ENCODE results near the gene PARG.
"Not testable (repeated sequence)": the region's sequence is repeated elsewhere in the genome, so short reads cannot be mapped to it uniquely, and the experiment has no call there.

Gene PARG

GRCh38 chr10:49849520-49849919 is 92.3 kb downstream of the PARG start:
- DNase-seq (ENCODE audit: low read depth, low spot score); H3K4me3 ChIP-seq (ENCODE audit: low read depth, low read length); in situ Hi-C loops (cut with HindIII; ENCODE audit: low sequenced_read_pairs): not testable (repeated sequence)

- in situ Hi-C loops (cut with HindIII; ENCODE audit: low sequenced_read_pairs) = no loop called here
- H3K4me3 ChIP-seq (ENCODE audit: low read depth, low read length) = no peak overlapping the region
- no peak for TF ChIP-seq CTCF (IDR thresholded peaks at IDR 0.05; ENCODE audit: low read depth, low read length)
- DNase-seq (ENCODE audit: low read depth, low spot score) = peak; percentile 59
These were observed 96.8 kb downstream of the PARG start for GRCh38 chr10:49844775-49845595.

- H3K4me3 ChIP-seq (ENCODE audit: low read depth, low read length); in situ Hi-C loops (cut with HindIII; ENCODE audit: low sequenced_read_pairs): not testable (repeated sequence)
These were observed 99.5 kb downstream of the PARG start for GRCh38 chr10:49842333-49842628.

GRCh38 chr10:49841615-49842332 is 100.1 kb downstream of the PARG start:
- H3K4me3 ChIP-seq (ENCODE audit: low read depth, low read length) = no peak overlapping the region
- no peak for TF ChIP-seq CTCF (IDR thresholded peaks at IDR 0.05; ENCODE audit: low read depth, low read length)
- in situ Hi-C loops (cut with HindIII; ENCODE audit: low sequenced_read_pairs) = no loop called here
- no peak for DNase-seq (ENCODE audit: low read depth, low spot score)

More at GRCh38 chr10:49842333-49842628, 99.5 kb downstream of the PARG start:
- not testable (repeated sequence) for DNase-seq (ENCODE audit: low read depth, low spot score)

- TF ChIP-seq CTCF (IDR thresholded peaks at IDR 0.05; ENCODE audit: low read depth, low read length) = no peak
- H3K4me3 ChIP-seq (ENCODE audit: low read depth, low read length) = no peak overlapping the region
- in situ Hi-C loops (cut with HindIII; ENCODE audit: low sequenced_read_pairs) = no loop called here
- DNase-seq (ENCODE audit: low read depth, low spot score) = no peak
These were observed 104.1 kb downstream of the PARG start for GRCh38 chr10:49837685-49838084.

GRCh38 chr10:49837051-49837478 is 104.8 kb downstream of the PARG start:
- no peak overlapping the region for H3K4me3 ChIP-seq (ENCODE audit: low read depth, low read length)
- in situ Hi-C loops (cut with HindIII; ENCODE audit: low sequenced_read_pairs) = no loop called here
- TF ChIP-seq CTCF (IDR thresholded peaks at IDR 0.05; ENCODE audit: low read depth, low read length) = no peak
- peak; percentile 20 for DNase-seq (ENCODE audit: low read depth, low spot score)

GRCh38 chr10:49834976-49835375 is 106.9 kb downstream of the PARG start:
- DNase-seq (ENCODE audit: low read depth, low spot score) = no peak
- in situ Hi-C loops (cut with HindIII; ENCODE audit: low sequenced_read_pairs) = no loop called here
- H3K4me3 ChIP-seq (ENCODE audit: low read depth, low read length) = no peak overlapping the region
- no peak for TF ChIP-seq CTCF (IDR thresholded peaks at IDR 0.05; ENCODE audit: low read depth, low read length)
